Neuron (in vitro differentiated cells): ENCODE measurements around the gene SCG5.

Source experiments
- H2AFZ ChIP-seq: one replicate; pipeline ENCODE4 v1.6.1; 2013; ENCODE audit warnings: low read depth, mild to moderate bottlenecking, inconsistent platforms, low read length, moderate library complexity
- H3K27me3 ChIP-seq: one replicate; pipeline ENCODE4 v1.6.1; 2013; ENCODE audit warnings: low read length; ENCODE audit not compliant: insufficient read depth
- H3K36me3 ChIP-seq: one replicate; pipeline ENCODE4 v1.6.1; 2013; ENCODE audit warnings: low read length; ENCODE audit not compliant: insufficient read depth
- H3K4me1 ChIP-seq: one replicate; pipeline ENCODE4 v1.6.1; 2013; ENCODE audit warnings: low read length; ENCODE audit not compliant: insufficient read depth
- H3K4me3 ChIP-seq: 2 replicates; pipeline ENCODE4 v1.5.1; 2013; ENCODE audit warnings: mild to moderate bottlenecking, low read length, moderate library complexity
- H3K9me3 ChIP-seq: one replicate; pipeline ENCODE4 v1.6.1; 2013; ENCODE audit warnings: low read length

The SCG5 gene

DNA sequence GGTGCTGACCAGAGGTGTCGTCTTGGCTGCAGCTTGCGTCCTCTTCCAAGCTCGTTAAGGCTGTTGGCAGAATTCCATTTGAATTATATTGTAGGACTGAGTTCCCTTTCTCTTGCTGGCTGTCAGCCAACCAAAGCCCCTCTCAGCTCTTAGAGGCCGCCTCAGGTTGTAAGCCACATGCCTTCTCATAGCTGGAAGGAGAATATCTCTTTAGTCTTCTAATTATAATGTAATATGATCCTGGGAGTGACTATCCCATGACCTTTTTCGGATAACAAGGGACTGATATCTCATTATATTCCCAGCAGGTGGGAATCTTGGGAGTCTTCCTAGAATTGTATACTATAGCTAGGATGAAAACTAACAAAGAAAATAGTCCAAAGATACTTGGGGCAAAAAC lies 4.8 kb downstream of the SCG5 start:
- H3K36me3 ChIP-seq: no peaks in the 10 kb centered on the region
- H3K9me3 ChIP-seq: peaks cover 2% of the 10 kb centered on the region
- no peak overlapping the region for H3K4me3 ChIP-seq
- peaks cover 5% of the 10 kb centered on the region for H3K4me1 ChIP-seq
- H2AFZ ChIP-seq: no peak overlapping the region
- H3K27me3 ChIP-seq: no peaks in the 10 kb centered on the region

- Histone ChIP-seq H3K27me3 (no peaks in the 10 kb centered on the region), H3K4me1 (peaks cover 5% of the 10 kb centered on the region), H3K4me3 (no peak overlapping the region), H2AFZ (no peak overlapping the region), H3K9me3 (peaks cover 2% of the 10 kb centered on the region), H3K36me3 (no peaks in the 10 kb centered on the region)
Observed at GRCh38 chr15:32649342-32649741, 7.8 kb downstream of the SCG5 start.

DNA sequence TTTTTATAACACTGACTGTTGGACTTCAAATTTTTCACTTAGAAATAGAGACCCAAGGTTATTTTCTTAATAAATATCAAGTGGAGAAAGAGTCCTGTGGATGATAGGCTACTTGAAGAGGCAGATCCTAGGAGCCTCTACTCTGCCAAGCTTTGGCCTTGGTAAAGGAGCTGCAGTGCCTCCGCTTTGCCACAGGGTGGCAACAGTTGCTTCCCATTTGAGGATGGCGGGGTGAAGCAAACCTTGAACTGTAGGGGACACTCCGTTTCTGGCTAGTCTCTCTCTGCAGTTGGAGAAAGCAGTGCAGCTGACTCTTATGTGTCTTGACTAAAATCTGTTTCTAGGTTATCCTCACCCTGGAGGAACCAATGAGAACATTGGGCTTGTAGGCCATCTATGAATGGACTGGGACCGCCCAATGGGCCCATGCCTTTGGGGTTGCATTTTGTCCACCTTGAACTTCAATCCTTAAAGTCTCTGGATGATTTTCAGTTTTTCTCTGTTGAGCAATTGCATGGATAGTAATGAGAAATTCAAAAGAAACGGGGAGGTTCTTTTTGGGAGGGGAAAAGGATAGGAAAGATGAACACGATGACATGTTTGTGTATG lies 9.8 kb downstream of the SCG5 start:
- Histone ChIP-seq H3K36me3 (no peaks in the 10 kb centered on the region), H3K4me3 (no peak overlapping the region), H3K27me3 (no peaks in the 10 kb centered on the region), H2AFZ (no peak overlapping the region), H3K4me1 (peaks cover 3% of the 10 kb centered on the region), H3K9me3 (peaks cover 2% of the 10 kb centered on the region)

GRCh38 chr15:32652178-32652577 lies 10.7 kb downstream of the SCG5 start:
- H3K36me3 ChIP-seq: no peaks in the 10 kb centered on the region
- H3K9me3 ChIP-seq: peaks cover 2% of the 10 kb centered on the region
- H3K4me3 ChIP-seq: no peak overlapping the region
- H3K27me3 ChIP-seq: no peaks in the 10 kb centered on the region
- H3K4me1 ChIP-seq: no peaks in the 10 kb centered on the region
- H2AFZ ChIP-seq: no peak overlapping the region

DNA sequence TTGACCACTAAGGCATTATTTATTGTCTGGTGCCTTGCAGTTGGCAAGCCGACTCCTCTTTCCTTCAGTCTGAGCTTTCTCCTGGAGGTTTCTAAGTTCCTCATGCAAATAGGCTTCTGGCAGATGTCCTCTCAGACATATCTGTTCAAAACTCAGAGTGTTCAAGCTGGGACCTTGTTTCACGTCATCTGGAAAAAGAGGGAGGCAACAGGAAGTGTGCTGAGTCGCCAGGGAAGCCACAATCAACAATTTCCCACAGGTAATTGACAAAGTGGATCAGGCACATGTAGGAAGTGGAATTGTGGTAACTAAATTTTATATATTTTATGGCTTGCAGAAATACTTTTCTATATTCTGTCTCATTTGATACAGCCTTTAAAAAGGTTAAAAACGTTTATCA lies 14.6 kb downstream of the SCG5 start:
- H3K36me3 ChIP-seq: no peaks in the 10 kb centered on the region
- no peaks in the 10 kb centered on the region for H3K4me1 ChIP-seq
- no peaks in the 10 kb centered on the region for H3K9me3 ChIP-seq
- no peaks in the 10 kb centered on the region for H3K27me3 ChIP-seq
- H2AFZ ChIP-seq: no peak overlapping the region
- no peak overlapping the region for H3K4me3 ChIP-seq

GRCh38 chr15:32656496-32656895 lies 15.0 kb downstream of the SCG5 start:
- H3K36me3 ChIP-seq: no peaks in the 10 kb centered on the region
- H3K27me3 ChIP-seq: no peaks in the 10 kb centered on the region
- H2AFZ ChIP-seq: no peak overlapping the region
- H3K4me3 ChIP-seq: no peak overlapping the region
- H3K4me1 ChIP-seq: no peaks in the 10 kb centered on the region
- H3K9me3 ChIP-seq: no peaks in the 10 kb centered on the region

- Histone ChIP-seq H3K27me3 (no peaks in the 10 kb centered on the region), H2AFZ (no peak overlapping the region), H3K4me1 (no peaks in the 10 kb centered on the region), H3K36me3 (no peaks in the 10 kb centered on the region), H3K4me3 (no peak overlapping the region), H3K9me3 (no peaks in the 10 kb centered on the region)
Observed at GRCh38 chr15:32657198-32657883, 15.8 kb downstream of the SCG5 start.

DNA sequence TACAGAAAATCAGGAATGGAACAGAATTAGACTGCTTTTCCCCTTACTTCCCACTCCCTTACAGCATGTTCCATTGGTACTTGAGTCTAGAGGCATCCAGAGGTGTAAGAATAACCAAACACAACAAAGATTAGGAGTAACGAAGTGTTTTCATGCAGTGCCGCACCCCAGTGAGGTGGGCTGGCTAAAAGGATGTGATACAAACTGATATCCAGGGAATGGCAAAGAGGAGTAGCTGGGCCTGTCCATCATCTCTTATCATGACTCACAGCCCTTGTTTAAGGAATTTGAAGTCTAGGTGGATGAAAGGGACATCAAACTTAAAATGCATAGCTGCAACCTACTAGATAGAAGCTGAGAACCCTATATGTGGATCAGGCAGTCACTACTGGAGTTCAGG lies 16.4 kb downstream of the SCG5 start:
- Histone ChIP-seq H3K4me1 (no peaks in the 10 kb centered on the region), H2AFZ (no peak overlapping the region), H3K36me3 (no peaks in the 10 kb centered on the region), H3K27me3 (no peaks in the 10 kb centered on the region), H3K9me3 (no peaks in the 10 kb centered on the region), H3K4me3 (no peak overlapping the region)

GRCh38 chr15:32659340-32660155 lies 18.0 kb downstream of the SCG5 start:
- no peaks in the 10 kb centered on the region for H3K27me3 ChIP-seq
- H3K4me3 ChIP-seq: no peak overlapping the region
- no peaks in the 10 kb centered on the region for H3K4me1 ChIP-seq
- H3K36me3 ChIP-seq: no peaks in the 10 kb centered on the region
- no peaks in the 10 kb centered on the region for H3K9me3 ChIP-seq
- H2AFZ ChIP-seq: no peak overlapping the region

- no peaks in the 10 kb centered on the region for H3K36me3 ChIP-seq
- no peaks in the 10 kb centered on the region for H3K4me1 ChIP-seq
- H3K9me3 ChIP-seq: no peaks in the 10 kb centered on the region
- no peak overlapping the region for H2AFZ ChIP-seq
- no peaks in the 10 kb centered on the region for H3K27me3 ChIP-seq
- no peak overlapping the region for H3K4me3 ChIP-seq
Observed at GRCh38 chr15:32663671-32664070, 22.2 kb downstream of the SCG5 start.

GRCh38 chr15:32664796-32665195 lies 23.3 kb downstream of the SCG5 start:
- H3K36me3 ChIP-seq: no peaks in the 10 kb centered on the region
- H3K27me3 ChIP-seq: no peaks in the 10 kb centered on the region
- H3K4me1 ChIP-seq: no peaks in the 10 kb centered on the region
- no peak overlapping the region for H2AFZ ChIP-seq
- H3K4me3 ChIP-seq: no peak overlapping the region
- no peaks in the 10 kb centered on the region for H3K9me3 ChIP-seq

DNA sequence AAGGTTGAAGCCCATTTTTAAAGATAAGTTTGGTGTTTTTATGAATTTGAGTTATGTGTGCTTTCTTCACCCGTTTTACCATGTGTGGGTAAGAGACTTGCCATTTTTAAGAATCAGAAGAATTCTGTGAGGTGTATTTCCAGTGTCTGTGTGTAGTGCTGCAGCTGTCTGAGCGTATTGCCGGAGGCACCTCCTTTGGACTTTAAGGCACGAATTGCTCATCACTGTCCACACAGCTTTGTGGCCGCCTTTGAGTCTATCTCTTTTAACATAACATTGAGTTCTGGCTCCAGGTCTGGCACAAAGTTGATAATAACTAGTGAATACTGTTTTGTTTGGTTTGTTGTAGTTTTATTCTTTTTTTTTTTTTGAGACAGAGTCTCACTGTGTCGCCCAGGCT lies 25.8 kb downstream of the SCG5 start:
- Histone ChIP-seq H3K4me3 (no peak overlapping the region), H3K36me3 (no peaks in the 10 kb centered on the region), H3K4me1 (no peaks in the 10 kb centered on the region), H3K27me3 (no peaks in the 10 kb centered on the region), H3K9me3 (no peaks in the 10 kb centered on the region), H2AFZ (no peak overlapping the region)

DNA sequence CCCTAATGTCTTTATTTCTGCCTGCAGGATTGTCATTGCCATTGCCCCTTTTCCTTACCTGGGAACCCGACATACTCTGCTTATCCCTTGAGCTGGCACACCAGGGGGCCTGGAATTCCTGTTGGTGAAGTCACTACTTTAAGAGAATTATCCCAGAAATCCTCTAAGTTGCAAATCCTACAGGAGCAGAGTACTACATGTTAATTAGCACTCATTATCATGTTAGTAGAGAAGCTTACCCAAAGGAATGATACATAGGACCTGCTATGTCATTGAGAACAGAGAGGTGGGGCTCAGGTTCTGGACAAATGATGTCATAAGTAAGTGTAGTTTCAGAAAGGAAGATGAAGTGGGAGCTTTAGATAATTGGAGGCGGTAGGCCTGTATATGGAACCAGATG lies 27.4 kb downstream of the SCG5 start:
- no peaks in the 10 kb centered on the region for H3K36me3 ChIP-seq
- no peaks in the 10 kb centered on the region for H3K4me1 ChIP-seq
- no peak overlapping the region for H3K4me3 ChIP-seq
- no peak overlapping the region for H2AFZ ChIP-seq
- H3K27me3 ChIP-seq: no peaks in the 10 kb centered on the region
- no peaks in the 10 kb centered on the region for H3K9me3 ChIP-seq
